GM18499 (cell line): ENCODE measurements around the gene MAST4.

ENCODE experiments used
- ATAC-seq: cut with Tn5 transposase; IDR thresholded peaks from one replicate; pipeline ENCODE4 v1.9.1; 2021; ENCODE audit warnings: moderate number of reproducible peaks; ENCODE audit not compliant: insufficient read depth, unreplicated experiment

The MAST4 gene

GRCh38 chr5:67209141-67209771 is 613.1 kb downstream of the MAST4 start:
- no peak for ATAC-seq

DNA sequence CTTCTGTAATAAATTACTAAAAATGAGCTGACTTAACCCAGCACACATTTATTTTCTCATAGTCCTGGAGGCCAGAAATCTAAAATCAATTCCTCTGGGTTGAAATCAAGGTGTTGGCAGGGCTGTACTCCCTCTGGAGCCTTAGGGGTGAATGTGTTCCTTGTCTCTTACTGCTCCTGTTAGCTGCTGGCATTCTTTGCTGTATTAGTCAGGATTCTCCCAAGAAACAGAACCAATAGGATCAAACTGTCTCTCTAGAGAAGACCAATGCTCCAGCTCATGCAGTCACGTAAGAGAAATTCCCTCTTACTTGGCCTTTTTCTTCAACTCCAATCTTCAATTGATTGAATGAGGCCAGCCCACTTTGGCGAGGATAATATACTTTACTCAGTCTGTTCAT is 615.7 kb downstream of the MAST4 start:
- ATAC-seq: no peak

- ATAC-seq: no peak
These were observed 617.8 kb downstream of the MAST4 start for GRCh38 chr5:67214036-67214435.

DNA sequence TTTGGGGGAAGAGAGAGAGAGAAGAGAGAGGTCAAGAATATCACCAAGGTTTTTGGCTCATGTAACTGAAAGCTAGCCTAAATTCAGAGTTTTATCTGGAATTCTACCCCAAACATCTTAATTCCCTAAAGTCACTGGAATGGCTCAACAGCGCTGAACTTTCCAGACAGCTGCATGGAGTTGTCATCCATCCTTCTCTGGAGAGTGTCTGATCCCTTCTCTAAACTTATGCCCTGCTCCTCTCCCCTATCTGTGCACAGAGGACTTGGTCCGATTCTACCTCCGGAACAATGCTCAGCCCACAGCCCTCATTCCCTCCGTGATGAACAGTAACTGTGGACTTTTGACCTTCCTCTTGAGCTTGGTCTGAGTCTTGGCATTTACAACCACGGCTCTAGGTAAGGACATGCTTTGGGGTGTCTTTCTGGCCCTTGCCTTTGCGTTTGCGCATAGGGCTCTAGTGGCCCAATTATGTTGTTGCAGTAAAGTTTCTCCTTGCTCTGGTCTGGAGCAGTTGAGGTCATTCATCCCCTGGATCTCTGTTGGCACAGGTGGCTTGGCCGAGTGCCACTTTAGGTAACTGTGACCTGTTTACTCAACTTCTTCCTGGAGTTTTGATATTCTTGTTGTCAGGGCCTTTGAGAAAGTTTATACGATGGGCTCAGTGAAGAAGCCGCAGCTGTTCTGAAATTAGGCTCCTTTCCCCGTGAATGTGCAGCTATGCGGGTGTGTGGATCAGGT is 618.7 kb downstream of the MAST4 start:
- ATAC-seq: no peak

DNA sequence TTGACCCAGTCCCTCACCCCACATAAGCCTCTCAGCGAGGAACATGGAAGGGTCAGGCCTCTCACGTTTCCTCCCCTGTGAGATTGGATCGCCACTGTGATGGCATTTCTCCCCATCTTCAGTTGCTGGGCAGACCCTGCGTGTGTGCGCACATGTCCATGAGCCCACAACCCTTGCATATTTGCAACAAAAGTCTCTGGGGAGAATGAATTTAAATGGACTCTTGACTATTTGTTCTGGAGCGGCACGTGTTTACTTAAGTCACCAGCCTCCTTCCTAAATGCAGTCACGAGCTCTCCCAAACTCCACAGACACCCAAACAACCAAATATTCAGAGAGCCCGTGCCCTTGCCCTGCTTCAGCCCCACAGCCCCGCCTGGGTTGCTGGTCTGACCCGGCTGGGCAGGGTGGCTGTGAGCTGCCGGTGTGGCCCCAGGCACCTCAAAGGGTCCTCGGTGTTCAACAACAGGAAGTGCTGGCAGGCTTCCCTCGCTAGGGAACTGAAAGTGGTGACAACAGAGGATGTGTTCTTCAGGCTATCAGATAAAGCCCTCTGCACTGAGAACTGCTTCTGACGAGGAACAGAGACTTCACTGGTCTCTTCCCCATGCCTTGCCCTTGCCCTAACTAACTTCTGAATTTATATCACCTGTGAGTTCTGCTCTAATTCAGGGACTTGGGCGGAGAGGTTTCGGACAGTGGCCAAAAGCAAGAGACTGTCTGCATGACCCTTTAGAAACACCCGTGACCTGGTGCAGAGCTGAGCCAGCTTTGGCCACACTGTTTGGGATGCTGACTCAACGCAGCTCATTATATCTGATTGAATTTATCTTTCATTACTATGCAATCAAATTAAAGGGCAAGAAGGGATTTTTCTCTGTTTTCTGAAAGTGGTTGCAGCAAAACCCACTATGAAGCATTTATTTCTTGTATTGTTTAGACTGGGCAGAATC is 619.6 kb downstream of the MAST4 start:
- ATAC-seq: peak; percentile 98

GRCh38 chr5:67216564-67216963 is 620.4 kb downstream of the MAST4 start:
- no peak for ATAC-seq
